Measurements from ENCODE around the gene KIF12. TPM values are rescaled to one million over a fixed set of nuclear protein-coding genes. Genes with fewer than 3 reads are reported as not detected.
A peak's percentile ranks its signal among the peaks of the same experiment; 100 is the strongest.

The KIF12 gene
- total RNA-seq, 1 experiment from 2014 or later = 54.6 TPM

DNA sequence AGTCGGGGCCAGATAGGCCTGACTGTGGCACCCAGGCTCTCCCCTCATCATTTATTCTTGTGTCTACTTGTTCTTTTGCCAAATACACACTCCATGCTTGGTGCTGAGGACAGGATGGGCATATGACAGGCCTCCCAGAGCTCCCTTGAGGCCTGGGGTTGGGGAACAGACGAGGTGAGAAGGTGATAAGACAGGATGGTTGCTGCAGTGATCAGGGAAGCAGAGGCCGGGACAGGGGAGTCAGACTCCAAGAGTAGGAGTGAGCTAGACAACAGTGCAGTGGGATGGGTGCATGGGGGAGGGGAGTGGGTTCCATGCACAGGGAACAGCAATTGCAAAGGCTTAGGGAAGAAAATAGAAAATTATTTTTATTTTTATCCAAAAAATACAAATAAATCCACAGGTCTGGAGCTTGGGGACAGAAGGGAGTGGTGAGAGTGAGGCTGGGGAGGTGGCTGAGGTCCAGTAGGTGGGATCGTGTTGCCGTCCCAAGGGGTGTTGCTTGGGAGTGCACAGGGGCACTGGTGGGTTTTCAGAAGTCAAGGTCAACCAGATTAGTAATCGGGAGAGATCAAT is 17.6 kb downstream of the KIF12 start:
- Histone ChIP-seq H3K4me3 (ENCODE audit: low read depth, low read length) (no peak overlapping the region), H3K27me3 (replicated peaks; ENCODE audit: control insufficient read depth, insufficient read depth, low read length) (no peaks in the 10 kb centered on the region), H3K9me3 (peaks cover 6% of the 10 kb centered on the region; the same call in 1 of the 2 replicates), H3K4me1 (peaks cover 52% of the 10 kb centered on the region), H3K36me3 (ENCODE audit: control insufficient read depth, insufficient read depth, low read length) (0 out of 2 replicates have a peak, but pooled peaks cover 2% of the 10 kb centered on the region)
- TF ChIP-seq, protein P1, sequence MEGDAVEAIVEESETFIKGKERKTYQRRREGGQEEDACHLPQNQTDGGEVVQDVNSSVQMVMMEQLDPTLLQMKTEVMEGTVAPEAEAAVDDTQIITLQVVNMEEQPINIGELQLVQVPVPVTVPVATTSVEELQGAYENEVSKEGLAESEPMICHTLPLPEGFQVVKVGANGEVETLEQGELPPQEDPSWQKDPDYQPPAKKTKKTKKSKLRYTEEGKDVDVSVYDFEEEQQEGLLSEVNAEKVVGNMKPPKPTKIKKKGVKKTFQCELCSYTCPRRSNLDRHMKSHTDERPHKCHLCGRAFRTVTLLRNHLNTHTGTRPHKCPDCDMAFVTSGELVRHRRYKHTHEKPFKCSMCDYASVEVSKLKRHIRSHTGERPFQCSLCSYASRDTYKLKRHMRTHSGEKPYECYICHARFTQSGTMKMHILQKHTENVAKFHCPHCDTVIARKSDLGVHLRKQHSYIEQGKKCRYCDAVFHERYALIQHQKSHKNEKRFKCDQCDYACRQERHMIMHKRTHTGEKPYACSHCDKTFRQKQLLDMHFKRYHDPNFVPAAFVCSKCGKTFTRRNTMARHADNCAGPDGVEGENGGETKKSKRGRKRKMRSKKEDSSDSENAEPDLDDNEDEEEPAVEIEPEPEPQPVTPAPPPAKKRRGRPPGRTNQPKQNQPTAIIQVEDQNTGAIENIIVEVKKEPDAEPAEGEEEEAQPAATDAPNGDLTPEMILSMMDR (IDR thresholded peaks at IDR 0.05; ENCODE audit: insufficient read depth in 1 of 2, low read depth in 1 of 2, low read length in 1 of 2, severe bottlenecking in 1 of 2, unreplicated experiment in 1 of 2) = no peak
- peaks cover 45% of the 10 kb centered on the region for H3K4me1 Mint-ChIP-seq (ENCODE audit: low read depth, unreplicated experiment)
- peak overlapping the region; percentile 32 for H3K4me3 Mint-ChIP-seq (ENCODE audit: unreplicated experiment)
- intact Hi-C loops (cut with micrococcal nuclease; ENCODE audit: unreplicated experiment) = loop anchor here (1.0 to 5.0 kb wide), 8 partner anchors 17 to 344 kb away; partner anchors contain the start of gene COL27A1
- CTCF ChIA-PET = interaction anchor here (0.8 to 1.7 kb wide), 4 partner anchors 12 to 209 kb away, joined by 3 to 23 read pairs (median 10); partner anchors contain the start of gene COL27A1
- POLR2A ChIA-PET = interaction anchor here (1.0 kb wide), 1 partner anchor 72 kb away, joined by 3 read pairs; no protein-coding TSS in a partner anchor
- TSS peak; percentile 90 for BruUV-seq (replicated peaks)
- no peaks in the 10 kb centered on the region for H3K27me3 Mint-ChIP-seq (ENCODE audit: insufficient read depth, unreplicated experiment)
- H3K9me3 Mint-ChIP-seq (ENCODE audit: unreplicated experiment) = no peaks in the 10 kb centered on the region
- peak in 1 of 2 experiments; percentile 38 for DNase-seq
- peak overlapping the region; percentile 83 for H3K27ac Mint-ChIP-seq (ENCODE audit: unreplicated experiment)
- peaks cover 5% of the 10 kb centered on the region for H3K36me3 Mint-ChIP-seq (ENCODE audit: insufficient read depth, unreplicated experiment)

GRCh38 chr9:114080773-114081440 is 18.2 kb downstream of the KIF12 start:
- Mint-ChIP-seq H3K4me3 (ENCODE audit: unreplicated experiment) (peak overlapping the region; percentile 32), H3K9me3 (ENCODE audit: unreplicated experiment) (no peaks in the 10 kb centered on the region), H3K27me3 (ENCODE audit: insufficient read depth, unreplicated experiment) (no peaks in the 10 kb centered on the region), H3K4me1 (ENCODE audit: low read depth, unreplicated experiment) (peaks cover 45% of the 10 kb centered on the region), H3K27ac (ENCODE audit: unreplicated experiment) (peak overlapping the region; percentile 83), H3K36me3 (ENCODE audit: insufficient read depth, unreplicated experiment) (peaks cover 5% of the 10 kb centered on the region)
- no TSS peak for BruUV-seq (replicated peaks)
- ChIA-PET CTCF (interaction anchor here (0.8 to 1.0 kb wide), 2 partner anchors 27 to 210 kb away, joined by 3 to 9 read pairs; no protein-coding TSS in a partner anchor), POLR2A (interaction anchor here (1.0 kb wide), 1 partner anchor 73 kb away, joined by 3 read pairs; no protein-coding TSS in a partner anchor)
- peaks cover 52% of the 10 kb centered on the region for H3K4me1 ChIP-seq
- peaks cover 6% of the 10 kb centered on the region; the same call in 1 of the 2 replicates for H3K9me3 ChIP-seq
- no peak overlapping the region for H3K4me3 ChIP-seq (ENCODE audit: low read depth, low read length)
- H3K27me3 ChIP-seq (replicated peaks; ENCODE audit: control insufficient read depth, insufficient read depth, low read length) = no peaks in the 10 kb centered on the region
- intact Hi-C loops (cut with micrococcal nuclease; ENCODE audit: unreplicated experiment) = loop anchor here (1.0 to 5.0 kb wide), 5 partner anchors 9 to 344 kb away; no protein-coding TSS in a partner anchor
- 0 out of 2 replicates have a peak, but pooled peaks cover 2% of the 10 kb centered on the region for H3K36me3 ChIP-seq (ENCODE audit: control insufficient read depth, insufficient read depth, low read length)
- peak; percentile 88 to 89 for DNase-seq
- TF ChIP-seq, protein P1 (IDR thresholded peaks at IDR 0.05; ENCODE audit: insufficient read depth in 1 of 2, low read depth in 1 of 2, low read length in 1 of 2, severe bottlenecking in 1 of 2, unreplicated experiment in 1 of 2) = no peak

DNA sequence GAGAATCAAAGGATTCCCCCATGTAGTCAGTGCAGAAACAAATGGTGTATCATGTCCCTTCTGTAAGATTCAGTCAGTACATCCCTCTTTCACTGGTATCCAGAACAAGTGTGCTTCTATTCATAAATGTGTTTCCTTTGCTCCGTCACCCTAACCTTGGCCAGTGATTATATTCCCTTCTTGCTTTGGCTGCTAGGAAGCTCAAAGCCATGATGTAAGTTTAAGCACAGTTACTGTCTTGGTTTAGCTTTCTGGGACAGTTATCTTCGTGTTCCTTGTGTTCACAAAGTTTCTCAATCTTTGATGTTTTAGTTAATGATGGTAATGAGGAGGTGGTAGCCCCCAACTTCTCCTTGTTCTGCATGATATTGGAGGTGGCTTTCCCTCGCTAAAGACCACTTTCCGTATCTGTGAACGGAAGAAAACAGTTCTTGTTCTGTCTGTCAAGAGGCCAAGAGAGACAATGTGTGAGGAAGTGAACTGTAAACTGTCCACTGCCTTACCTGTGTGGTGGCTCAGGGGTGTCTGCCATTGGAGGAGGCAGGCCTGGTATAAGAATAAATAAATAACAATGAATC is 18.8 kb downstream of the KIF12 start:
- intact Hi-C loops (cut with micrococcal nuclease; ENCODE audit: unreplicated experiment) = loop anchor here (1.0 to 5.0 kb wide), 5 partner anchors 8 to 343 kb away; no protein-coding TSS in a partner anchor
- BruUV-seq (replicated peaks) = TSS peak; percentile 75
- H3K4me1 ChIP-seq = peaks cover 53% of the 10 kb centered on the region
- Mint-ChIP-seq H3K27ac (ENCODE audit: unreplicated experiment) (peak overlapping the region; percentile 83), H3K36me3 (ENCODE audit: insufficient read depth, unreplicated experiment) (no peaks in the 10 kb centered on the region), H3K27me3 (ENCODE audit: insufficient read depth, unreplicated experiment) (no peaks in the 10 kb centered on the region), H3K9me3 (ENCODE audit: unreplicated experiment) (no peaks in the 10 kb centered on the region), H3K4me1 (ENCODE audit: low read depth, unreplicated experiment) (peaks cover 45% of the 10 kb centered on the region), H3K4me3 (ENCODE audit: unreplicated experiment) (peak overlapping the region; percentile 32)
- 0 out of 2 replicates have a peak, but pooled peaks cover 2% of the 10 kb centered on the region for H3K36me3 ChIP-seq (ENCODE audit: control insufficient read depth, insufficient read depth, low read length)
- ChIA-PET CTCF (interaction anchor here (1.0 kb wide), 1 partner anchor 28 kb away, joined by 9 read pairs; no protein-coding TSS in a partner anchor), POLR2A (interaction anchor here (1.0 kb wide), 1 partner anchor 73 kb away, joined by 3 read pairs; no protein-coding TSS in a partner anchor)
- no peak overlapping the region for H3K4me3 ChIP-seq (ENCODE audit: low read depth, low read length)
- H3K27me3 ChIP-seq (replicated peaks; ENCODE audit: control insufficient read depth, insufficient read depth, low read length) = no peaks in the 10 kb centered on the region
- TF ChIP-seq, protein P1 (IDR thresholded peaks at IDR 0.05; ENCODE audit: insufficient read depth in 1 of 2, low read depth in 1 of 2, low read length in 1 of 2, severe bottlenecking in 1 of 2, unreplicated experiment in 1 of 2) = no peak
- no peak for DNase-seq
- H3K9me3 ChIP-seq = peaks cover 6% of the 10 kb centered on the region; the same call in 1 of the 2 replicates
